ENCODE measurements around the gene DHX9.

GRCh38 chr1:182885591-182885990, 46.4 kb downstream of the DHX9 start:
- TF ChIP-seq, protein P1, sequence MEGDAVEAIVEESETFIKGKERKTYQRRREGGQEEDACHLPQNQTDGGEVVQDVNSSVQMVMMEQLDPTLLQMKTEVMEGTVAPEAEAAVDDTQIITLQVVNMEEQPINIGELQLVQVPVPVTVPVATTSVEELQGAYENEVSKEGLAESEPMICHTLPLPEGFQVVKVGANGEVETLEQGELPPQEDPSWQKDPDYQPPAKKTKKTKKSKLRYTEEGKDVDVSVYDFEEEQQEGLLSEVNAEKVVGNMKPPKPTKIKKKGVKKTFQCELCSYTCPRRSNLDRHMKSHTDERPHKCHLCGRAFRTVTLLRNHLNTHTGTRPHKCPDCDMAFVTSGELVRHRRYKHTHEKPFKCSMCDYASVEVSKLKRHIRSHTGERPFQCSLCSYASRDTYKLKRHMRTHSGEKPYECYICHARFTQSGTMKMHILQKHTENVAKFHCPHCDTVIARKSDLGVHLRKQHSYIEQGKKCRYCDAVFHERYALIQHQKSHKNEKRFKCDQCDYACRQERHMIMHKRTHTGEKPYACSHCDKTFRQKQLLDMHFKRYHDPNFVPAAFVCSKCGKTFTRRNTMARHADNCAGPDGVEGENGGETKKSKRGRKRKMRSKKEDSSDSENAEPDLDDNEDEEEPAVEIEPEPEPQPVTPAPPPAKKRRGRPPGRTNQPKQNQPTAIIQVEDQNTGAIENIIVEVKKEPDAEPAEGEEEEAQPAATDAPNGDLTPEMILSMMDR (IDR thresholded peaks at IDR 0.05), result no peak
- no peak for TF ChIP-seq POLR2A (IDR thresholded peaks at IDR 0.05)
